Stimulated activated CD8-positive, alpha-beta memory T cell treated with anti-CD3 and anti-CD28 coated beads, Interleukin-4, amount 100 ng/mL, for 24 hours (primary cell): ENCODE measurements around the gene PHRF1.

Source experiments
- DNase-seq: peaks from one replicate; pipeline ENCODE4 v3.0.0-alpha.2; 2020; ENCODE audit warnings: low read depth

PHRF1 gene

GRCh38 chr11:616320-617198 lies 40.3 kb downstream of the PHRF1 start:
- DNase-seq = no peak

- DNase-seq = no peak
Observed at GRCh38 chr11:617199-617911, 41.1 kb downstream of the PHRF1 start.

GRCh38 chr11:617912-618682 lies 41.8 kb downstream of the PHRF1 start:
- DNase-seq = no peak

- DNase-seq = no peak
Observed at GRCh38 chr11:618856-619627, 42.8 kb downstream of the PHRF1 start.

GRCh38 chr11:619628-620050 lies 43.4 kb downstream of the PHRF1 start:
- no peak for DNase-seq

- no peak for DNase-seq
Observed at GRCh38 chr11:620201-620600, 43.9 kb downstream of the PHRF1 start.

- DNase-seq = no peak
Observed at GRCh38 chr11:620935-621814, 44.9 kb downstream of the PHRF1 start.

GRCh38 chr11:621838-622237 lies 45.6 kb downstream of the PHRF1 start:
- no peak for DNase-seq

GRCh38 chr11:623349-623869 lies 47.1 kb downstream of the PHRF1 start:
- no peak for DNase-seq

GRCh38 chr11:623999-624704 lies 47.9 kb downstream of the PHRF1 start:
- DNase-seq = no peak

GRCh38 chr11:624705-625635 lies 48.7 kb downstream of the PHRF1 start, which contains the start of gene CDHR5:
CDHR5 (minus strand) TSS chr11:624955; CDS start chr11:624902, 53 bp downstream.
- DNase-seq = no peak

GRCh38 chr11:625636-626268 lies 49.5 kb downstream of the PHRF1 start:
- DNase-seq = no peak

- no peak for DNase-seq
Observed at GRCh38 chr11:626475-627307, 50.4 kb downstream of the PHRF1 start, which contains the start of gene SCT. SCT (minus strand) TSS chr11:627181; CDS start chr11:627143, 38 bp downstream.

GRCh38 chr11:627308-627576 lies 51.0 kb downstream of the PHRF1 start:
- no peak for DNase-seq

- DNase-seq = no peak
Observed at GRCh38 chr11:628056-628455, 51.8 kb downstream of the PHRF1 start.

- no peak for DNase-seq
Observed at GRCh38 chr11:629237-629583, 52.9 kb downstream of the PHRF1 start.

- no peak for DNase-seq
Observed at GRCh38 chr11:630871-631270, 54.6 kb downstream of the PHRF1 start.
